SK-N-SH treated with all-trans-retinoic acid at 6 μM for 48 hours (cell line): Measurements from ENCODE around the gene PTPRN2.
A peak's percentile ranks its signal among the peaks of the same experiment; 100 is the strongest.

Experiments used
- ATAC-seq: fragments of 200-7000 bp; cut with Tn5 transposase; 3 replicates; pipeline ENCODE4 v1.9.1; 2020; ENCODE audit warnings: mild to moderate bottlenecking, moderate library complexity
- ARNTL ChIP-seq: fragments of 450-650 bp; formaldehyde crosslinking; IDR thresholded peaks from 2 replicates; pipeline ENCODE4 v1.5.0; 2020; ENCODE audit warnings: low read depth, mild to moderate bottlenecking, moderate library complexity, borderline replicate concordance
- BACH2 ChIP-seq: fragments of 250-450 bp; sonication (Bioruptor Pico); IDR thresholded peaks from 2 replicates; pipeline ENCODE4 v1.9.0; 2021; ENCODE audit warnings: mild to moderate bottlenecking, borderline replicate concordance
- CSDC2 ChIP-seq: fragments of 250-450 bp; sonication (Bioruptor Pico); IDR thresholded peaks from 2 replicates; pipeline ENCODE4 v1.5.0; 2020; ENCODE audit warnings: mild to moderate bottlenecking, moderate library complexity
- ESRRG ChIP-seq: fragments of 250-450 bp; sonication (Bioruptor Pico); IDR thresholded peaks from 2 replicates; pipeline ENCODE4 v1.6.1; 2021; ENCODE audit warnings: mild to moderate bottlenecking
- GLIS3 ChIP-seq: fragments of 250-450 bp; sonication (Bioruptor Pico); IDR thresholded peaks from 2 replicates; pipeline ENCODE4 v1.5.0; 2020; ENCODE audit warnings: mild to moderate bottlenecking, moderate library complexity
- ISL1 ChIP-seq: fragments of 250-450 bp; sonication (Bioruptor Pico); IDR thresholded peaks from 2 replicates; pipeline ENCODE4 v2.1.2; 2022; ENCODE audit warnings: mild to moderate bottlenecking, moderate library complexity
- OSR1 ChIP-seq: fragments of 250-450 bp; sonication (Bioruptor Pico); IDR thresholded peaks from 2 replicates; pipeline ENCODE4 v1.8.0; 2022; ENCODE audit warnings: moderate library complexity, mild to moderate bottlenecking, inconsistent platforms
- PPARA ChIP-seq: fragments of 250-450 bp; sonication (Bioruptor Pico); IDR thresholded peaks from 2 replicates; pipeline ENCODE4 v1.5.0; 2020; ENCODE audit warnings: mild to moderate bottlenecking, borderline replicate concordance
- RARB ChIP-seq: fragments of 250-450 bp; sonication (Bioruptor Pico); IDR thresholded peaks from 2 replicates; pipeline ENCODE4 v1.8.0; 2021; ENCODE audit warnings: mild to moderate bottlenecking, moderate library complexity
- SNAI2 ChIP-seq: fragments of 250-450 bp; sonication (Bioruptor Pico); IDR thresholded peaks from 2 replicates; pipeline ENCODE4 v1.5.0; 2020; ENCODE audit warnings: mild to moderate bottlenecking, moderate library complexity
- TCF4 ChIP-seq: fragments of 250-450 bp; sonication (Bioruptor Pico); IDR thresholded peaks from 2 replicates; pipeline ENCODE4 v1.8.0; 2021; ENCODE audit warnings: mild to moderate bottlenecking, moderate library complexity, borderline replicate concordance
- TOX ChIP-seq: fragments of 250-450 bp; sonication (Bioruptor Pico); IDR thresholded peaks from 2 replicates; pipeline ENCODE4 v1.8.0; 2021; ENCODE audit warnings: mild to moderate bottlenecking, moderate library complexity, borderline replicate concordance
- ZNF565 ChIP-seq: fragments of 450-650 bp; formaldehyde crosslinking; conservative IDR thresholded peaks from 2 replicates; pipeline ENCODE4 v1.5.0; 2020; ENCODE audit warnings: low read depth, mild to moderate bottlenecking, moderate library complexity
- ZNF70 ChIP-seq: fragments of 450-650 bp; formaldehyde crosslinking; IDR thresholded peaks from 2 replicates; pipeline ENCODE4 v1.5.0; 2020; ENCODE audit warnings: mild to moderate bottlenecking, moderate library complexity
- ZNF8 ChIP-seq: fragments of 450-650 bp; formaldehyde crosslinking; IDR thresholded peaks from 2 replicates; pipeline ENCODE4 v1.5.0; 2020; ENCODE audit warnings: mild to moderate bottlenecking, moderate library complexity
- TF ChIP-seq, protein P1 (sequence below): fragments of 250-450 bp; sonication (Bioruptor Pico); IDR thresholded peaks from 2 replicates; pipeline ENCODE4 v1.8.0; 2020; ENCODE audit warnings: mild to moderate bottlenecking, moderate library complexity, borderline replicate concordance
- TF ChIP-seq, protein P2 (sequence below): fragments of 250-450 bp; sonication (Bioruptor Pico); IDR thresholded peaks from 2 replicates; pipeline ENCODE4 v1.5.0; 2020; ENCODE audit warnings: mild to moderate bottlenecking, moderate library complexity
- TF ChIP-seq, protein P3 (sequence below): fragments of 250-450 bp; sonication (Bioruptor Pico); IDR thresholded peaks from 2 replicates; pipeline ENCODE4 v1.5.1; 2020; ENCODE audit warnings: low read depth, mild to moderate bottlenecking, moderate library complexity
- TF ChIP-seq, protein P4 (sequence below): fragments of 250-450 bp; sonication (Bioruptor Pico); IDR thresholded peaks from 2 replicates; pipeline ENCODE4 v1.5.1; 2021; ENCODE audit warnings: mild to moderate bottlenecking, moderate library complexity
- TF ChIP-seq, protein P5 (sequence below): fragments of 250-450 bp; sonication (Bioruptor Pico); IDR thresholded peaks from 2 replicates; pipeline ENCODE4 v1.8.0; 2021; ENCODE audit warnings: low read depth, mild to moderate bottlenecking, moderate library complexity, borderline replicate concordance

Gene PTPRN2

DNA sequence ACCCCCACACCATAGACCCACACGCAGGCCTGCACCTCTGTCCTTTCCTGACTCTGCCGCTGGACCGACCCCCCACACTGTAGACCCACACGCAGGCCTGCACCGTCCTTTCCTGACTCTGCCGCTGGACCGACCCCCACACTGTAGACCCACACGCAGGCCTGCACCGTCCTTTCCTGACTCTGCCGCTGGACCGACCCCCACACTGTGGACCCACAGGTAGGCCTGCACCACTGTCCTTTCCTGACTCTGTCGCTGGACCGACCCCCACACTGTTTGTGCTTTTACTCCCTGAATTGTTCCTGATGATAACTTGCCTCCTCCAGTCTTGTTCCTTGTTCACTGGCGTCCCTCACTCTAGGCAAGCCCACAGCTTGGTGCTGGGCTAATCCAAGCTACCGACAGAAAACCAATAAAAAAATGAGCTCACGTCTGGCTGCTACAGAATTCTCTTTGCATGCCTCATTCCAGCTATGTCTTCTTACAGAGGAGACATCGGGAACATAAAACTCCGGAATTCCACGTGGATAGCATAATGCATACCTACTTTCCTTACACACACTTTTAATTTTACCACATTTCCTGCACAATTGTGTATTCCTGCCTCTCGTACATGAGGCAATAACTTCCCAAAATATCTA, 494.3 kb downstream of the PTPRN2 start:
- TF ChIP-seq ISL1 (CRISPR knock-in tag) (no peak), TCF4 (CRISPR knock-in tag) (no peak), SNAI2 (CRISPR knock-in tag) (no peak), TOX (CRISPR knock-in tag) (no peak)
- TF ChIP-seq, protein P1, sequence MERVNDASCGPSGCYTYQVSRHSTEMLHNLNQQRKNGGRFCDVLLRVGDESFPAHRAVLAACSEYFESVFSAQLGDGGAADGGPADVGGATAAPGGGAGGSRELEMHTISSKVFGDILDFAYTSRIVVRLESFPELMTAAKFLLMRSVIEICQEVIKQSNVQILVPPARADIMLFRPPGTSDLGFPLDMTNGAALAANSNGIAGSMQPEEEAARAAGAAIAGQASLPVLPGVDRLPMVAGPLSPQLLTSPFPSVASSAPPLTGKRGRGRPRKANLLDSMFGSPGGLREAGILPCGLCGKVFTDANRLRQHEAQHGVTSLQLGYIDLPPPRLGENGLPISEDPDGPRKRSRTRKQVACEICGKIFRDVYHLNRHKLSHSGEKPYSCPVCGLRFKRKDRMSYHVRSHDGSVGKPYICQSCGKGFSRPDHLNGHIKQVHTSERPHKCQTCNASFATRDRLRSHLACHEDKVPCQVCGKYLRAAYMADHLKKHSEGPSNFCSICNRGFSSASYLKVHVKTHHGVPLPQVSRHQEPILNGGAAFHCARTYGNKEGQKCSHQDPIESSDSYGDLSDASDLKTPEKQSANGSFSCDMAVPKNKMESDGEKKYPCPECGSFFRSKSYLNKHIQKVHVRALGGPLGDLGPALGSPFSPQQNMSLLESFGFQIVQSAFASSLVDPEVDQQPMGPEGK = no peak
- no peak for ATAC-seq

DNA sequence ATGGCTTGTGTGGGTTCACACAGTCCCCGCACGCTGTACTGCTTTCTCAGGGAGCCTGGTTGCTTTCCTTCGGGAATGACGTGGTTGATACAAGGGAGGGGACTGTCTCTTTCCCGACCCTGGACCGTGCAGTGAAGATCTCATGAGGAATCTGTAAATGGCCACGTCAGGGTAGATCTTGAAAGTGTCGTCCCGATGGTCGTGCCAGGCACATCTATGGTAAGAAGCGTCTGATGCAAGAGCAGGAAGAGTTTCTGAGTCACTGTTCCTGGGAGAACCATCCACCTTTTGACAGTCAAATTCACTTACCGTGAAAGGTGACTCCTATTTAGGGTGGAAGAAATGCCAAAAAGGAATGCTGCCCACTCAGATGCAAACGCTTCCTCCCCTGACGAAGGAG, 500.4 kb downstream of the PTPRN2 start:
- TF ChIP-seq, protein P2, sequence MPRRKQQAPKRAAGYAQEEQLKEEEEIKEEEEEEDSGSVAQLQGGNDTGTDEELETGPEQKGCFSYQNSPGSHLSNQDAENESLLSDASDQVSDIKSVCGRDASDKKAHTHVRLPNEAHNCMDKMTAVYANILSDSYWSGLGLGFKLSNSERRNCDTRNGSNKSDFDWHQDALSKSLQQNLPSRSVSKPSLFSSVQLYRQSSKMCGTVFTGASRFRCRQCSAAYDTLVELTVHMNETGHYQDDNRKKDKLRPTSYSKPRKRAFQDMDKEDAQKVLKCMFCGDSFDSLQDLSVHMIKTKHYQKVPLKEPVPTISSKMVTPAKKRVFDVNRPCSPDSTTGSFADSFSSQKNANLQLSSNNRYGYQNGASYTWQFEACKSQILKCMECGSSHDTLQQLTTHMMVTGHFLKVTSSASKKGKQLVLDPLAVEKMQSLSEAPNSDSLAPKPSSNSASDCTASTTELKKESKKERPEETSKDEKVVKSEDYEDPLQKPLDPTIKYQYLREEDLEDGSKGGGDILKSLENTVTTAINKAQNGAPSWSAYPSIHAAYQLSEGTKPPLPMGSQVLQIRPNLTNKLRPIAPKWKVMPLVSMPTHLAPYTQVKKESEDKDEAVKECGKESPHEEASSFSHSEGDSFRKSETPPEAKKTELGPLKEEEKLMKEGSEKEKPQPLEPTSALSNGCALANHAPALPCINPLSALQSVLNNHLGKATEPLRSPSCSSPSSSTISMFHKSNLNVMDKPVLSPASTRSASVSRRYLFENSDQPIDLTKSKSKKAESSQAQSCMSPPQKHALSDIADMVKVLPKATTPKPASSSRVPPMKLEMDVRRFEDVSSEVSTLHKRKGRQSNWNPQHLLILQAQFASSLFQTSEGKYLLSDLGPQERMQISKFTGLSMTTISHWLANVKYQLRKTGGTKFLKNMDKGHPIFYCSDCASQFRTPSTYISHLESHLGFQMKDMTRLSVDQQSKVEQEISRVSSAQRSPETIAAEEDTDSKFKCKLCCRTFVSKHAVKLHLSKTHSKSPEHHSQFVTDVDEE = no peak
- TF ChIP-seq PPARA (CRISPR knock-in tag) (no peak), TCF4 (CRISPR knock-in tag) (no peak), ISL1 (CRISPR knock-in tag) (no peak), OSR1 (CRISPR knock-in tag) (no peak), CSDC2 (CRISPR knock-in tag) (no peak), RARB (CRISPR knock-in tag) (no peak), ZNF565 (CRISPR knock-in tag) (no peak), ARNTL (CRISPR knock-in tag) (no peak), ZNF8 (CRISPR knock-in tag) (no peak), SNAI2 (CRISPR knock-in tag) (no peak), BACH2 (CRISPR knock-in tag) (no peak)
- TF ChIP-seq, protein P3, sequence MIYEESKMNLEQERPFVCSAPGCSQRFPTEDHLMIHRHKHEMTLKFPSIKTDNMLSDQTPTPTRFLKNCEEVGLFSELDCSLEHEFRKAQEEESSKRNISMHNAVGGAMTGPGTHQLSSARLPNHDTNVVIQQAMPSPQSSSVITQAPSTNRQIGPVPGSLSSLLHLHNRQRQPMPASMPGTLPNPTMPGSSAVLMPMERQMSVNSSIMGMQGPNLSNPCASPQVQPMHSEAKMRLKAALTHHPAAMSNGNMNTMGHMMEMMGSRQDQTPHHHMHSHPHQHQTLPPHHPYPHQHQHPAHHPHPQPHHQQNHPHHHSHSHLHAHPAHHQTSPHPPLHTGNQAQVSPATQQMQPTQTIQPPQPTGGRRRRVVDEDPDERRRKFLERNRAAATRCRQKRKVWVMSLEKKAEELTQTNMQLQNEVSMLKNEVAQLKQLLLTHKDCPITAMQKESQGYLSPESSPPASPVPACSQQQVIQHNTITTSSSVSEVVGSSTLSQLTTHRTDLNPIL = no peak
- TF ChIP-seq, protein P4, sequence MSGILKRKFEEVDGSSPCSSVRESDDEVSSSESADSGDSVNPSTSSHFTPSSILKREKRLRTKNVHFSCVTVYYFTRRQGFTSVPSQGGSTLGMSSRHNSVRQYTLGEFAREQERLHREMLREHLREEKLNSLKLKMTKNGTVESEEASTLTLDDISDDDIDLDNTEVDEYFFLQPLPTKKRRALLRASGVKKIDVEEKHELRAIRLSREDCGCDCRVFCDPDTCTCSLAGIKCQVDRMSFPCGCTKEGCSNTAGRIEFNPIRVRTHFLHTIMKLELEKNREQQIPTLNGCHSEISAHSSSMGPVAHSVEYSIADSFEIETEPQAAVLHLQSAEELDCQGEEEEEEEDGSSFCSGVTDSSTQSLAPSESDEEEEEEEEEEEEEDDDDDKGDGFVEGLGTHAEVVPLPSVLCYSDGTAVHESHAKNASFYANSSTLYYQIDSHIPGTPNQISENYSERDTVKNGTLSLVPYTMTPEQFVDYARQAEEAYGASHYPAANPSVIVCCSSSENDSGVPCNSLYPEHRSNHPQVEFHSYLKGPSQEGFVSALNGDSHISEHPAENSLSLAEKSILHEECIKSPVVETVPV (CRISPR knock-in tag) = no peak
- ATAC-seq = no peak

DNA sequence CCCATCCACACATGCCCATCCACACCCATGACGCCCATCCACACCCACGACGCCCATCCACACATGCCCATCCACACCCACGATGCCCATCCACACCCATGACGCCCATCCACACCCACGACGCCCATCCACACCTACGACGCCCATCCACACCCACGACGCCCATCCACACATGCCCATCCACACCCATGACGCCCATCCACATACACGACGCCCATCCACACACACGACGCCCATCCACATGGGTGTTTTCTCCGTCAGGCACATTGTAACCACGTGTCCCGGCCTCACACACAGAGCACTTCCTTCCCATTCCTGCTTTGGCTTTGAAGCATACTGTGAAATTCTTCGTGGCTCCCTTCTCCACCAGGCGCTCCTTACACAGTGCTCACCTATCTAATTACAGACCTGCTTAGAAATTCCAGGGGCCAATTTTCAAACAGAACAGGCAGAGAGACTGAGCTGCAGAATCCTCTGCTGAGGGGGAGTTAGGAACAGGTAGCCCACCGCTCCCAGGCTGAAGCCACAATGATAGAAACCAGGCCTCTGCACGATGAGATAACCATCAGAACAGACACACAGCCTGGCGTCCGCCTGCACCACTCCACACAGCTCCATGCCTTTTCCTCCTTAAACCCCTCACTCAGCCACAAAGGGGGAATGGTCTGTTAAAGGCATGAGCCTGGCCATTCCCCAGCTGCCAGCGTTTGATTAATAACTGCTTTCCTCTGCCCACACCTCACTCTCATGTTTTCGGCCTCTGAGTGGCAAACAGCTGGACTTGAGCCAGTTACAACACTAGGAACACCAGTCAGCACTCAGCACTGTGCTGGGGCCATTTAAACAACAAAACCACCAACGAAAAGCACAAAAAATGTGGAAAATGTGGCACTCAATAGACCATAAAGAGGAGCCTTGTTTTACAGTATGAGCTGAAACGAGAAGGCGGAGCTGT, 501.6 kb downstream of the PTPRN2 start:
- peak; percentile 34; the same call in 1 of the 3 replicates for ATAC-seq
- peak; percentile 77; the same call in 1 of the 2 replicates for TF ChIP-seq TCF4 (CRISPR knock-in tag)
- TF ChIP-seq, protein P4 (CRISPR knock-in tag) = no peak

DNA sequence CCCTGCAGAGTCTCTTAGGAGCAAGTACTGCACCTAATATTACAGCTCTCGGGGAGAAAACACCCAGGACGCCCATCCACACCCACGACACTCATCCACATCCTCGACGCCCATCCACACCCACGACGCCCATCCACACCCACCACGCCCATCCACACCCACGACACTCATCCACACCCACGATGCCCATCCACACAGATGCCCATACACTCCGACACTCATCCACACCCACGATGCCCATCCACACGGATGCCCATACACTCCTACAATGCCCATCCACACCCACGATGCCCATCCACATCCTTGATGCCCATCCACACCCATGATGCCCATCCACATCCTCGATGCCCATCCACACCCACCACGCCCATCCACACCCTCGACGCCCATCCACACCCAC, 503.1 kb downstream of the PTPRN2 start:
- no peak for ATAC-seq
- TF ChIP-seq, protein P4 (CRISPR knock-in tag) = no peak
- TF ChIP-seq GLIS3 (CRISPR knock-in tag) (no peak), TOX (CRISPR knock-in tag) (no peak), ESRRG (CRISPR knock-in tag) (no peak), ZNF70 (no peak)
- TF ChIP-seq, protein P5, sequence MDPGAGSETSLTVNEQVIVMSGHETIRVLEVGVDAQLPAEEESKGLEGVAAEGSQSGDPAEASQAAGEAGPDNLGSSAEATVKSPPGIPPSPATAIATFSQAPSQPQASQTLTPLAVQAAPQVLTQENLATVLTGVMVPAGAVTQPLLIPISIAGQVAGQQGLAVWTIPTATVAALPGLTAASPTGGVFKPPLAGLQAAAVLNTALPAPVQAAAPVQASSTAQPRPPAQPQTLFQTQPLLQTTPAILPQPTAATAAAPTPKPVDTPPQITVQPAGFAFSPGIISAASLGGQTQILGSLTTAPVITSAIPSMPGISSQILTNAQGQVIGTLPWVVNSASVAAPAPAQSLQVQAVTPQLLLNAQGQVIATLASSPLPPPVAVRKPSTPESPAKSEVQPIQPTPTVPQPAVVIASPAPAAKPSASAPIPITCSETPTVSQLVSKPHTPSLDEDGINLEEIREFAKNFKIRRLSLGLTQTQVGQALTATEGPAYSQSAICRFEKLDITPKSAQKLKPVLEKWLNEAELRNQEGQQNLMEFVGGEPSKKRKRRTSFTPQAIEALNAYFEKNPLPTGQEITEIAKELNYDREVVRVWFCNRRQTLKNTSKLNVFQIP (CRISPR knock-in tag) = no peak
